K562 (cell line): ENCODE measurements around the gene KBTBD12. TPM values are rescaled to one million over a fixed set of nuclear protein-coding genes. Genes with fewer than 3 reads are reported as not detected.

Experiments
- ATAC-seq: fragments of 200-7000 bp; cut with Tn5 transposase; 3 replicates; pipeline ENCODE4 v1.9.1; 2020; ENCODE audit warnings: moderate library complexity
- BruUV-seq: library from RNA; stranded (reverse); fragments of 400-500 nt; replicated peaks from 2 replicates; lab custom pipeline; 2021; lab: Mats Ljungman, UMichigan
- CTCF ChIA-PET: fragments of 300-600 bp; formaldehyde crosslinking; extraction: SDS; loops from one replicate; lab custom pipeline; 2021; ENCODE audit warnings: low intra/inter-chr PET ratio; lab: Yijun Ruan, JAX
- POLR2A ChIA-PET: fragments of 300-600, 350-650 bp; sonication (Branson Sonifier 250); formaldehyde crosslinking; extraction: SDS; loops from one replicate; lab custom pipeline; 2021; ENCODE audit warnings: antibody characterized with exemption, inconsistent platforms; lab: Yijun Ruan, JAX
- DNase-seq, 4 experiments: peaks; one replicate each; pipeline versions ENCODE4 v3.0.0 to v3.0.0-alpha.2; 2011 to 2018; ENCODE audit warnings: low spot score in 3 of 4, mixed read lengths in 3 of 4; ENCODE audit errors: extremely low read depth in 1 of 4
- FAIRE-seq: peaks from 2 replicates; lab custom pipeline; 2011; peaks lifted over from hg19 to GRCh38; lab: Jason Lieb, UNC
- H2AFZ ChIP-seq: 2 replicates; pipeline ENCODE4 v1.6.0; 2011; ENCODE audit warnings: low read depth, low read length, control low read depth, inconsistent platforms
- H3K27ac ChIP-seq: fragments of 200-600 bp; 3 replicates; pipeline ENCODE4 v1.8.0; 2011; ENCODE audit warnings: low read depth, mild to moderate bottlenecking, control low read depth, inconsistent platforms, low read length, moderate library complexity, mixed read lengths; ENCODE audit errors: extremely low read depth
- H3K27me3 ChIP-seq, 2 experiments: fragments of 300-600 bp in 1 of 2; 2 replicates in 1 of 2; 3 replicates in 1 of 2; pipeline versions ENCODE4 v1.6.0 to v1.8.0; 2011; ENCODE audit warnings: inconsistent platforms in 2 of 2, low read length in 2 of 2, mild to moderate bottlenecking in 1 of 2, mixed read lengths in 1 of 2, moderate library complexity in 1 of 2; ENCODE audit not compliant: control insufficient read depth in 2 of 2, insufficient read depth in 2 of 2
- H3K36me3 ChIP-seq: fragments of 300-600 bp; 3 replicates; pipeline ENCODE4 v1.8.0; 2011; ENCODE audit warnings: mild to moderate bottlenecking, low read length, inconsistent platforms; ENCODE audit not compliant: control insufficient read depth, insufficient read depth
- H3K4me1 ChIP-seq, 2 experiments: fragments of 200-600 bp in 1 of 2; replicated peaks in 1 of 2; 2 replicates in 1 of 2; 3 replicates in 1 of 2; pipeline versions ENCODE4 v1.5.1 to v1.8.0; 2011; ENCODE audit warnings: inconsistent platforms in 2 of 2, low read length in 2 of 2, mild to moderate bottlenecking in 1 of 2, mixed read lengths in 1 of 2, moderate library complexity in 1 of 2; ENCODE audit not compliant: control insufficient read depth in 2 of 2, insufficient read depth in 2 of 2
- H3K4me2 ChIP-seq: 2 replicates; pipeline ENCODE4 v1.6.1; 2011; ENCODE audit warnings: low read length, control low read depth, inconsistent platforms, mixed read lengths; ENCODE audit not compliant: insufficient read depth
- H3K4me3 ChIP-seq: fragments of 200-600 bp; sonication (generic), shearing (Covaris generic); 2 replicates; pipeline ENCODE4 v1.5.1; 2016; ENCODE audit warnings: control low read depth, inconsistent platforms
- H3K79me2 ChIP-seq: fragments of 200-600 bp; 3 replicates; pipeline ENCODE4 v1.8.0; 2011; ENCODE audit warnings: low read length, inconsistent platforms; ENCODE audit not compliant: control insufficient read depth, insufficient read depth
- H3K9ac ChIP-seq, 2 experiments: 2 replicates each; pipeline versions ENCODE4 v1.6.0 to v1.6.1; 2011; ENCODE audit warnings: low read depth in 2 of 2, low read length in 2 of 2, control low read depth in 1 of 2, inconsistent platforms in 1 of 2, mild to moderate bottlenecking in 1 of 2, mixed read lengths in 1 of 2; ENCODE audit not compliant: insufficient read depth in 1 of 2
- H3K9me1 ChIP-seq: one replicate; pipeline ENCODE4 v1.6.0; 2011; ENCODE audit warnings: inconsistent platforms, mild to moderate bottlenecking, low read length, moderate library complexity; ENCODE audit not compliant: control insufficient read depth, insufficient read depth
- H3K9me3 ChIP-seq: replicated peaks from 2 replicates; pipeline ENCODE4 v1.5.1; 2011; ENCODE audit warnings: low read depth, low read length, inconsistent platforms; ENCODE audit not compliant: control insufficient read depth, insufficient read depth
- H4K20me1 ChIP-seq: replicated peaks from 2 replicates; pipeline ENCODE4 v1.6.1; 2011; ENCODE audit warnings: low read length, inconsistent platforms, mixed read lengths; ENCODE audit not compliant: control insufficient read depth, insufficient read depth
- BCOR ChIP-seq: fragments of 450-650 bp; IDR thresholded peaks from 2 replicates; pipeline ENCODE4 v1.6.1; 2016
- FOSL1 ChIP-seq: fragments of 200-800 bp; sonication (Bioruptor generic); conservative IDR thresholded peaks from 2 replicates; pipeline ENCODE4 v1.6.1; 2016; ENCODE audit warnings: missing genetic modification characterization, missing compliant biosample characterization
- ILK ChIP-seq: fragments of 450-650 bp; IDR thresholded peaks from 2 replicates; pipeline ENCODE4 v1.6.1; 2016; ENCODE audit warnings: missing genetic modification characterization, low read depth, mild to moderate bottlenecking, missing compliant biosample characterization, moderate library complexity, borderline replicate concordance
- MNT ChIP-seq, 2 experiments: fragments of 450-650 bp; conservative IDR thresholded peaks; 2 replicates each; pipeline ENCODE4 v1.6.1; 2017; ENCODE audit warnings: mild to moderate bottlenecking in 2 of 2, moderate library complexity in 2 of 2
- SMARCA4 ChIP-seq: fragments of 450-650 bp; IDR thresholded peaks from 2 replicates; pipeline ENCODE4 v1.6.1; 2016
- THRAP3 ChIP-seq: fragments of 450-650 bp; IDR thresholded peaks from 2 replicates; pipeline ENCODE4 v1.6.1; 2016; ENCODE audit warnings: mild to moderate bottlenecking, inconsistent platforms, borderline replicate concordance
- TRIM25 ChIP-seq: fragments of 450-650 bp; IDR thresholded peaks from 2 replicates; pipeline ENCODE4 v1.7.0; 2016; ENCODE audit warnings: borderline replicate concordance
- ZNF263 ChIP-seq: sonication (generic); formaldehyde crosslinking; IDR thresholded peaks from 2 replicates; pipeline ENCODE4 v1.8.0; 2022; ENCODE audit warnings: mild to moderate bottlenecking, missing genetic modification reagents, borderline replicate concordance
- ZNF655 ChIP-seq: fragments of 250-450 bp; sonication (Bioruptor Pico); IDR thresholded peaks from 2 replicates; pipeline ENCODE4 v1.5.0; 2021
- ZNF780A ChIP-seq: fragments of 250-450 bp; sonication (Bioruptor Pico); IDR thresholded peaks from 2 replicates; pipeline ENCODE4 v1.5.0; 2021; ENCODE audit warnings: mild to moderate bottlenecking
- WGBS: fragments of 100-300 bp; shearing (Covaris generic); methylation state at CpG from one replicate; pipeline ENCODE4 v1.1.6; 2016; ENCODE audit warnings: low coverage, mixed read lengths; ENCODE audit not compliant: insufficient coverage; ENCODE audit errors: missing lambda C conversion rate; 5-methylcytosine and 5-hydroxymethylcytosine counted together
- in situ Hi-C: fragments of 300-500 bp; cut with MboI; formaldehyde crosslinking; loops from 4 replicates; pipeline ENCODE4 v1.15.0; 2018; ENCODE audit warnings: inconsistent platforms, mixed read lengths
- intact Hi-C: fragments of 100-400 bp; cut with micrococcal nuclease; formaldehyde crosslinking; loops from 2 replicates; pipeline ENCODE4 v1.14.2; 2022
- polyA plus RNA-seq, 8 experiments: library from polyadenylated mRNA; depleted of rRNA in 4 of 8; stranded (reverse) in 5 of 8; unstranded in 3 of 8; fragments of >200 nt; fragmentation: Nextera tagmentation in 2 of 8; fragmentation: Illumina TruSeq in 1 of 8; extraction: Ambion mirVana in 2 of 8; extraction: Trizol in 1 of 8; gene quantifications; 2 replicates each; pipeline versions ENCODE4 v1.2.1 to v1.2.3, GENCODE V29; 2011 to 2014; ENCODE audit warnings: inconsistent platforms in 1 of 8, missing spikeins in 1 of 8
- total RNA-seq, 7 experiments: library from RNA; depleted of rRNA in 6 of 7; stranded (reverse); fragments of >200 nt in 6 of 7; fragmentation: Illumina TruSeq in 2 of 7; extraction: Trizol in 2 of 7; gene quantifications; 2 replicates each; pipeline versions ENCODE4 v1.2.1 to v1.2.3, GENCODE V29; 2011 to 2021; ENCODE audit warnings: low replicate concordance in 1 of 7

The KBTBD12 gene
- total and polyA plus RNA-seq, 9 of the 15 experiments (the other 6 are each of a cell fraction or from before 2014, with no cell fraction given) = not detected

- POLR2A ChIA-PET = interaction anchor here (0.6 kb wide), 1 partner anchor 388 kb away, joined by 3 read pairs; no protein-coding TSS in a partner anchor
- Histone ChIP-seq H3K79me2 (no peaks in the 10 kb centered on the region), H3K36me3 (no peaks in the 10 kb centered on the region), H3K9ac (no peak overlapping the region), H3K27me3 (peaks cover 0 to 11% of the 10 kb centered on the region in 2 experiments; a peak in 3 of 5 replicates), H3K9me1 (no peaks in the 10 kb centered on the region), H3K9me3 (no peaks in the 10 kb centered on the region), H2AFZ (no peak overlapping the region), H3K4me3 (no peak overlapping the region), H3K4me1 (peaks cover 0 to 3% of the 10 kb centered on the region in 2 experiments; a peak in 2 of 5 replicates), H4K20me1 (no peaks in the 10 kb centered on the region), H3K4me2 (no peak overlapping the region), H3K27ac (no peak overlapping the region)
- DNase-seq = no peak
- intact Hi-C loops (no loop called here), in situ Hi-C loops (no loop called here)
- FAIRE-seq = no peak
- CTCF ChIA-PET = no interaction called here
- 8% methylated on average over 3 of the region's 3 CpGs for WGBS
- no peak for ATAC-seq
- BruUV-seq = no TSS peak
- TF ChIP-seq THRAP3 (no peak), FOSL1 (tag) (no peak), ILK (no peak), ZNF263 (CRISPR knock-in tag) (no peak), SMARCA4 (no peak), BCOR (no peak), MNT (conservative IDR thresholded peaks at IDR 0.05) (no peak), TRIM25 (no peak), ZNF780A (CRISPR knock-in tag) (no peak), ZNF655 (CRISPR knock-in tag) (no peak)
Measured at GRCh38 chr3:127889976-127890650, 24.9 kb upstream of the KBTBD12 start.
